H7 (cell line): Measurements from ENCODE around the gene NCOR1. TPM values are rescaled to one million over a fixed set of nuclear protein-coding genes. Genes with fewer than 3 reads are reported as not detected.

ENCODE experiments used
- DNase-seq: peaks from one replicate; pipeline ENCODE4 v3.0.0; 2012
- H3K27me3 ChIP-seq: 2 replicates; pipeline ENCODE4 v1.6.0; 2011; ENCODE audit warnings: mild to moderate bottlenecking, low read length; ENCODE audit not compliant: control insufficient read depth, insufficient read depth
- H3K36me3 ChIP-seq: replicated peaks from 2 replicates; pipeline ENCODE4 v1.5.1; 2011; ENCODE audit warnings: low read length; ENCODE audit not compliant: control insufficient read depth, insufficient read depth
- H3K4me3 ChIP-seq: 2 replicates; pipeline ENCODE4 v1.5.1; 2011; ENCODE audit warnings: low read depth, mild to moderate bottlenecking, control low read depth, low read length, moderate library complexity; ENCODE audit not compliant: insufficient read depth
- total RNA-seq: library from RNA; depleted of rRNA; stranded (reverse); fragments of >200 nt; shearing (Covaris generic); gene quantifications from 2 replicates; pipeline ENCODE4 v1.2.3, GENCODE V29; 2014; rRNA removed

Gene NCOR1
- total RNA-seq, 1 experiment from 2014 or later, result 45.8 TPM

DNA sequence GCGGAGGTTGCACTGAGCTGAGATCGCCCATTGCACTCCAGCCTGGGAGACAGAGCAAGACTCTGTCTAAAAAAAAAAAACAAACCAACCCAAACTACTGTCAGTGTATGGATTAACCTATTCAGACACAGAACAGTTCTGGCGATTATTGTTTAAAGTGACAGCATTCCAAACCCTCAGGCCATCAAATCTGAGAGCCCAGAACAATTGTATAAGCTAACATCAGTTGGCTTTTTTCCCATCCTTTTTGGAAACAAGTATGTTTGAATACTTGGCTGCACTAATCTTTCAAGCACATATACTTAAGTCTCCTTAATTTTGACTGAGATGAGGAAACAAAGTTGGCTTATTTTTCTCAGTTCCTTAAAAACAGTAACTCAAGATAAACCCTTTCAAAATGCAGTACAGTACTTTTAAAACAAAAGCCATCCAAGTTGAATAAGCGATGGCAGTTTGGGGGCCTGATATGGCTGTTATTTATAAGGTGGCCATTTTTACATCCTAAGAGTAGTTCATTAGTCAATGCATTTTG is 217.2 kb downstream of the NCOR1 start:
- H3K4me3 ChIP-seq, result no peak overlapping the region

DNA sequence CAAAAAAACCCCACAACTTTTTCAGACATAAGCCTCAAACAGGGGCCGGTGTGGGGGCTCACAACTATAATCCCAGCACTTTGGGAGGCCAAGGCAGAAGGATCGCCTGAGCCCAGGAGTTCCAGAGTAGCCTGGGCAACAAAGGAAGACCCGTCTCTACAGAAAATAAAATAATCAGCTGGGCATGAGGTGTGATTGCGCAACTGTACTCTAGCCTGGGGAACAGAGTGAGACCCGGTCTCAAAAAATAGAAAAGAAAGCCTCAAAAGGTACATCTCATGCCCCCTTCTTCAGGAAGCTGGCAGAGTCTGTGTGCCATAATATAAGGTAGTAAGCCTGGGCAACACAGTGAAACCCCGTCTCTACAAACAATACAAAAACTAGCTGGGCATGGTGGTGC is 219.0 kb downstream of the NCOR1 start:
- H3K27me3 ChIP-seq, result no peaks in the 10 kb centered on the region
- DNase-seq, result no peak
- H3K4me3 ChIP-seq, result no peak overlapping the region
- H3K36me3 ChIP-seq, result peaks cover 3% of the 10 kb centered on the region

More for the DNA sequence above, 217.2 kb downstream of the NCOR1 start:
- no peaks in the 10 kb centered on the region for H3K27me3 ChIP-seq
- H3K36me3 ChIP-seq, result peaks cover 17% of the 10 kb centered on the region
- DNase-seq, result no peak

DNA sequence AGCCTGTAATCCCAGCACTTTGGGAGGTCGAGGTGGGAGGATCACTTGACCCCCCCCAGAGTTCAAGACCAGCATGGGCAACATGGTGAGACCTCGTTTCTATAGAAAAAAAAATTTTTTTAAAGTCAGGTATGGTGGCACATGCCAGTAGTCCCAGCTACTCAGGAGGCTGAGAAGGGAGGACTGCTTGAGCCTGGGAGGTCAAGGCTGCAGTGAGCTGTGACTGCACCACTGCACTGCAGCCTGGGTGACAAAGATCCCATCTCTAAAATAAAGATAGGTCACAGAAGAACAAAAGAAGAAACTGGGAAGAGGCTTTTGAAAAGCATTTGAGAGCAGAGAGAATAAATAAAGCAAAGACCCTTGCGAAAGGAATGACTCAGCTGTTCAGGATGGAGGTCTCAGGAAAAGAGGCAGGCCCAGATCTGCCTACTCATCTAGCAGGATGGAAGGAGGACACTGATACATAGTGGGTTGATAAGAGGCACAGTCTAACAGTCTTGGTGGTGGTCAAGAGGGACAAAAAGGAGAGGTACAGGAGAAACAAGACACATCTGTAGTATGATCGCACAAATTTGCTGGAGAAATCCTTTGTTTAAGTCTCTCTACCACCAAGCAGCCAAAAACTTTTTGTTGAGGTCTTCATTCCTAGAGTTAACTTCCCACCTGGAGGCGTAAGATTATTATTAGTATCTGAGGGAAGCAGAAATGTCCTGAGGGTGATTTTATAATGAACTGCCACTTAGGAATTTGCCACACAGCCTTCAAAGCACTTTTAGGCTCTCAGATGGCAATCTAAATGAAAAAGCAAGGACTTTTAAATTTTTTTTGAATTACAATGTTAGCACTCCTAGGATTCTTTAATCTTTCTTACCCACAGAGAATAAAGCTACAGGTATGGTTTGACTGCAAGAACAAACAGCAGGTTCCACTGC is 233.4 kb downstream of the NCOR1 start:
- Histone ChIP-seq H3K36me3 (peaks cover 22% of the 10 kb centered on the region), H3K4me3 (no peak overlapping the region), H3K27me3 (no peaks in the 10 kb centered on the region)
- no peak for DNase-seq

DNA sequence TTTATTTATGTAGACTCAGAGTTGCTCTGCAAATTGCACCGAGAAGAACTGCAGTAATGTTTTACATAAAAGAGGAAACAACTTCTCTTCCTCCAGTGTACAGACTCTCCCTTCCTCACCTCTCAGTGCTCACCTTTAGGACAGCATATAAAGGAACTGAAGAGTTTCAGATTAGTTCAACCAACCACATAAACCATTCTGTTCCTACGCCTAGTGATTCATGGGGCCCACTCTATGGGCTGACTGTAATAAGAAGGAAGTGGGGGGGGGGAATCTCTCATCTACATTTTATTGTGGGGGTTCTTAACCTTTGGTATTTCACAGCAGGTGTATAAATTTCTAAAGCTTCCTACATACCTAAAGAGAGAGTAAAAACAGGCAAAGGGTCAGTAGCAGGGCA is 234.1 kb downstream of the NCOR1 start:
- H3K27me3 ChIP-seq, result no peaks in the 10 kb centered on the region
- no peak for DNase-seq
- H3K36me3 ChIP-seq, result peaks cover 18% of the 10 kb centered on the region
- no peak overlapping the region for H3K4me3 ChIP-seq

Other genes with a start within 250 kb of the NCOR1 start
- 17.3 and 22.0 TPM in 2 replicates for gene ZSWIM7, start 215.8 kb downstream of the NCOR1 start, total RNA-seq
- 43.1 and 56.9 TPM in 2 replicates for gene TTC19, start 215.7 kb downstream of the NCOR1 start, total RNA-seq
- 30.7 and 53.8 TPM in 2 replicates for gene PIGL, start 1.7 kb upstream of the NCOR1 start, total RNA-seq
- 135 and 159 TPM in 2 replicates for gene CENPV, start 137.9 kb upstream of the NCOR1 start, total RNA-seq
- gene UBB, start 165.6 kb upstream of the NCOR1 start, total RNA-seq, result 1,890 and 2,261 TPM in 2 replicates
- gene TRPV2, start 200.0 kb upstream of the NCOR1 start, total RNA-seq, result 1.8 and 5.5 TPM in 2 replicates